Mesodermal cell (in vitro differentiated cells): ENCODE data around the gene WWC1.

Experiments
- H3K27ac ChIP-seq: 2 replicates; pipeline ENCODE4 v1.7.0; 2013; ENCODE audit warnings: mild to moderate bottlenecking, low read depth, low read length, moderate library complexity; ENCODE audit not compliant: severe bottlenecking
- H3K36me3 ChIP-seq: 2 replicates; pipeline ENCODE4 v1.7.1; 2013; ENCODE audit warnings: mild to moderate bottlenecking, low read length, moderate library complexity; ENCODE audit not compliant: control insufficient read depth, insufficient read depth
- H3K4me1 ChIP-seq: one replicate; pipeline ENCODE4 v1.7.1; 2013; ENCODE audit warnings: mild to moderate bottlenecking, low read length; ENCODE audit not compliant: insufficient read depth, control insufficient read depth, poor library complexity, severe bottlenecking
- H3K4me3 ChIP-seq: 2 replicates; pipeline ENCODE4 v1.7.0; 2013; ENCODE audit warnings: low read length, control low read depth, mild to moderate bottlenecking; ENCODE audit not compliant: insufficient read depth, poor library complexity, severe bottlenecking; ENCODE audit errors: extremely low read depth
- H3K9me3 ChIP-seq: 2 replicates; pipeline ENCODE4 v1.7.1; 2013; ENCODE audit warnings: mild to moderate bottlenecking, low read length, moderate library complexity; ENCODE audit not compliant: control insufficient read depth
- WGBS, 2 experiments: methylation state at CpG; one replicate each; pipeline ENCODE4 v1.1.5; 2013; ENCODE audit warnings: missing lambda C conversion rate in 2 of 2; ENCODE audit not compliant: insufficient coverage in 2 of 2; 5-methylcytosine and 5-hydroxymethylcytosine counted together

Gene WWC1

DNA sequence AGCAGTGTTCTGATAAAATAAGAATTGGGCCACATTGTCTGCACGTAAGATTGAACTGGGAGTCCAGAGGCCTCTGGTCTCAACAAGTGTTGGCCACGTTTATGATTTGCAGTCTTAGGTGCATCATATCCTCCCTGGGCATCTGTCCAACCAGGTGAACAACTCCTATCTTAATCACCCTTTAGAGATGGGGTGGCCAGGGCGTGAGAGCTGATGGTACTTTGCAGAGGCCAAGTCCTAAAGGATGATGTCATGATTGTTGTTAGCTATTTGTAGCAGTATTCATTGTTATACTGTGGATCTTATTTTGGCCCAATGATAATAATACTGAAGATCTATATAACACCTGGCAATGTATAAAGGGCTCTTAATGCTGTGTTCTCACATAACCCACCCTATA, 121.6 kb downstream of the WWC1 start:
- Histone ChIP-seq H3K27ac (no peak overlapping the region), H3K4me1 (peaks cover 41% of the 10 kb centered on the region), H3K9me3 (no peaks in the 10 kb centered on the region), H3K36me3 (peaks cover 19% of the 10 kb centered on the region), H3K4me3 (no peak overlapping the region)
- 84 to 92% methylated on average over 2 of the region's 3 CpGs for WGBS, 2 experiments

DNA sequence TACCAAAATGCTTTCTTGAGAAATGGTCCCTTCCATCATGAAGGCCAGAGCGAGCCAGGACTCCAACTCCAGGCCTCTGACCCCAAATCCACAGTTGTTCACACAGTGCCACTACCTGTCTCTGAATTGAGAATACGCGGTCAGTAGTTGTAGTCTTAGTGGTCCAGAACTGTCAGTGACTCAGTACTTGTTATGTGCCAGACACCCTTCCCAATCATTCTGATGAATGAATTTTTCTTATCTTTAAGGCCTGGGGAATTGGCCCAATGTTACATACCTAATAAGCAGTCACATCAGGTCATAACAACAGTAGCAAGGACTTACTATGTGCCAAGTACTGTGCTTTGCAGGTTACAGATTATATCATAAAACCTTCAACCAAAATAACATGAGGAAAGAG, 122.2 kb downstream of the WWC1 start:
- no peak overlapping the region for H3K27ac ChIP-seq
- 92% methylated on average over 2 of the region's 3 CpGs; no CpG with 5 or more reads in 1 of the 2 experiments for WGBS, 2 experiments
- H3K36me3 ChIP-seq: peaks cover 20% of the 10 kb centered on the region
- no peak overlapping the region for H3K4me3 ChIP-seq
- peaks cover 40% of the 10 kb centered on the region for H3K4me1 ChIP-seq
- no peaks in the 10 kb centered on the region for H3K9me3 ChIP-seq

DNA sequence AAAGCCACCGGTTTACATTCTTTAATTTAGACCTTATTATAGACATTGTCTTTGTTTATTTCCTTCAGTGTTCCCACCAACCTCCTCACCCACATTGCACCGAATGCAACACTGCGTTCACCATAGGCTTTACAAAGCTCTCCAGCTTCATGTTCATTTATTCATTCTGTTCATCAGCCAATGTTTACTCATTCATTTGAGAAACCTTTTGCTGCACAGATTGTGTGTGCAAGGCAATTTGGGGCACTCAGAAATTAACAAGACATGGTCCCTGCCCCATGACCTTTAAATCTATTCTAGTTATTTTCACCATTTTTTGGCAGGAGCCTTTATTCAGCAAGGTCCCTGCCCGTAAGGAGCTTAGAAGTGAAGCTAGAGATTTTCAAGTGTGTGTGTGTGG, 124.0 kb downstream of the WWC1 start:
- WGBS, 2 experiments: 91 to 100% methylated on average over 2 to 3 of the region's 4 CpGs
- Histone ChIP-seq H3K4me1 (peaks cover 28% of the 10 kb centered on the region), H3K9me3 (no peaks in the 10 kb centered on the region), H3K4me3 (no peak overlapping the region), H3K36me3 (peaks cover 22% of the 10 kb centered on the region), H3K27ac (no peak overlapping the region)

DNA sequence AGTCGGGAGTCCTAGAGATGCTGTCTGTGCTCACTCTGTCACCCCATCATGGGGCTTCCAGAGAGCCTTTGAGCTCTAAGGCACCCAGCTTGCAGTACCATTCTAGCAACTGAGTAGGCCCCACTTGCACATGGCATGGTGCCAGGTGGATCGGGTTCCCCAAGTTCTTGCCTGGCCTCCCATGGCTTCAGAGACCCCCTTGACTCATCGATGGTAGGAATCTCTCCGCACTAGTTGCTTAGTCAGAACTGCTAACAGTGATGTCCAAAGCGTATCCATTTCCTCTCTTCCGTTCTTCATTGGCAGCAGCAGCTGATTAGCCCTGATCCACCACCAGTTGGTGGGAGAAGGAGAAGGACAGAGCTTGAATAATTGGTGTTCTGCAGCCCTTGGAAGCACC, 124.5 kb downstream of the WWC1 start:
- H3K4me1 ChIP-seq: peaks cover 24% of the 10 kb centered on the region
- no peak overlapping the region for H3K4me3 ChIP-seq
- no peaks in the 10 kb centered on the region for H3K9me3 ChIP-seq
- 96 to 98% methylated on average over 6 of the region's 6 CpGs for WGBS, 2 experiments
- peaks cover 22% of the 10 kb centered on the region for H3K36me3 ChIP-seq
- H3K27ac ChIP-seq: no peak overlapping the region

DNA sequence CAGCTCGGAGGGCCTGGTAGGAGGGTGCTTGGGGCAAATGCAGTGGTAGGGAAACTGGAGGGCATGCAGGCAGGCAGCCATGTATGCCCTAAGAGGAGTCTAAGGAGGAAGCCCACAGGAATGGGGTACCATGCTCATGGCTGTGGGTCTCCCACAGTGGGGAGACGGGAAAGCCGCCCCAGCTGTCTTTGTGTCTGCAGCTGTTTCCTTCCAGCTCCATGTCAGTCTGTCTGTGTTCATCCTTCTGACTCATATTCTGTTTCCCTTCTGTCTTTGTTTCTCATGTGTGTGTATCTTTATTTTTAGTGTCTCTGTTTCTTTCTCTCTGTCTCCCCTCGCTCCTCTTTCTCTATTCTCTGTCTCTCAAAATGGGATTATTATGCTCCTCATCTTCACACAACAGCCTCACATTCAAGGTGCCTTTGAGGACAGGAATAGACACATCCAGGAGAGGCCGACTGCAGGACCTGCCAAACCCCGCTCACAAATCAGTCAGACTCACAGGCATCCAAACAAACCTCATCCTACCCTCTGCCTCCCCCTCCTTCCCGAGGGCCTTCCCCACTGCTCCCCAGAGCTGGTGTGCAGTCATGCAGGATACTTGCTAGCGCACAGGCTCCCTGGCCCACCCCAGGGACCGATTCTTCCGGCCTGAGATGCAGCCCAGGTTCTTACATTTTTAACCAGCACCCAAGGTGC, 126.4 kb downstream of the WWC1 start:
- H3K36me3 ChIP-seq: peaks cover 18% of the 10 kb centered on the region
- H3K27ac ChIP-seq: peak overlapping the region; percentile 45
- H3K4me3 ChIP-seq: no peak overlapping the region
- WGBS, 2 experiments: 91 to 95% methylated on average over 9 to 10 of the region's 10 CpGs
- peaks cover 17% of the 10 kb centered on the region for H3K4me1 ChIP-seq
- H3K9me3 ChIP-seq: no peaks in the 10 kb centered on the region

DNA sequence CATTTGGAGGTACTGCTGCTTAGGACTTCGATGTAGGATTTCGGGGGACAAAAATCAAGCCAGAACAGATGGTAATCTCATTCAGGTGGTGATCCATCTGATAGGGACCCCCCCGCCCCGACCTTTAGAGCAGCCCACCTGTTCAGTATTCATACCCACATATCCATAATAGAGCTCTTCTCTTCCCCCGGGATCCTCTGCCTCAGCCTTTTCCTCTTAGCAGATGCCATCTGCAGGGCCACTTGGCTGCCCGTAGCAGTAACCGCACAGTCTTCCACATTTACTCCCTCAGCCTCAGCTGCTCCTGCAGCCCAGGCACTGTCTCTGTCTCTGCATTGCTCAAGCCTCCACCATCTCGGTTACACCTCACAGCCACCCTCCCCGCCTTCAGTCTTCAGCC, 129.0 kb downstream of the WWC1 start:
- Histone ChIP-seq H3K4me1 (peaks cover 11% of the 10 kb centered on the region), H3K9me3 (no peaks in the 10 kb centered on the region), H3K36me3 (peaks cover 13% of the 10 kb centered on the region), H3K27ac (no peak overlapping the region), H3K4me3 (no peak overlapping the region)
- 93 to 95% methylated on average over 6 to 8 of the region's 9 CpGs for WGBS, 2 experiments

DNA sequence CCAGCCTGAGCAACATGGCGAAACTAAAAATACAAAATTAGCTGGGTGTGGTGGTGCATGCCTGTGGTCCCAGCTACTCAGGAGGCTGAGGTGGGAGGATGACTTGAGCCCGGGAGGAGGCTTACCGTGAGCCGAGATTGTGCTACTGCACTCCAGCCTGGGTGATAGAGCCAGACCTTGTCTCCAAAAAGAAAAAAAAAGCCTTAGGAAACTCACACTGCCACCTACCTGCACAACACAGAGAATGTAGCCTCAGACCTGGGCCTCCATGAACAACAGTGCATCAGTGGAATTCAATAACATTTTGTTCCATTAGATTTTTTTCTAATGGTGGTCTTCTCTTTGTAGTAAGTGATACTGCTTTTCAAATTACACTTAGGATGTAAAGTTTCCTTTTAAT, 131.0 kb downstream of the WWC1 start:
- H3K27ac ChIP-seq: no peak overlapping the region
- no peaks in the 10 kb centered on the region for H3K9me3 ChIP-seq
- H3K36me3 ChIP-seq: peaks cover 13% of the 10 kb centered on the region
- 70 to 89% methylated on average over 4 of the region's 4 CpGs for WGBS, 2 experiments
- peaks cover 10% of the 10 kb centered on the region for H3K4me1 ChIP-seq
- no peak overlapping the region for H3K4me3 ChIP-seq

DNA sequence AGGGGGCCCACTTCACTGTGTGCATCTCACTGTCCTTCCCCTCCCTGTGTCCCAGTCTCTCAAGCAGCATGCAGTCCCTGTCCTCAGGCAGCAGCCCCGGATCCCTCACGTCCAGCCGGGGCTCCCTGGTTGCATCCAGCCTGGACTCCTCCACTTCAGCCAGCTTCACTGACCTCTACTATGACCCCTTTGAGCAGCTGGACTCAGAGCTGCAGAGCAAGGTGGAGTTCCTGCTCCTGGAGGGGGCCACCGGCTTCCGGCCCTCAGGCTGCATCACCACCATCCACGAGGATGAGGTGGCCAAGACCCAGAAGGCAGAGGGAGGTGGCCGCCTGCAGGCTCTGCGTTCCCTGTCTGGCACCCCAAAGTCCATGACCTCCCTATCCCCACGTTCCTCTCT, 132.0 kb downstream of the WWC1 start:
- no peak overlapping the region for H3K4me3 ChIP-seq
- no peaks in the 10 kb centered on the region for H3K9me3 ChIP-seq
- H3K36me3 ChIP-seq: peaks cover 13% of the 10 kb centered on the region
- H3K27ac ChIP-seq: no peak overlapping the region
- 94 to 100% methylated on average over 3 to 8 of the region's 9 CpGs for WGBS, 2 experiments
- H3K4me1 ChIP-seq: peaks cover 4% of the 10 kb centered on the region

DNA sequence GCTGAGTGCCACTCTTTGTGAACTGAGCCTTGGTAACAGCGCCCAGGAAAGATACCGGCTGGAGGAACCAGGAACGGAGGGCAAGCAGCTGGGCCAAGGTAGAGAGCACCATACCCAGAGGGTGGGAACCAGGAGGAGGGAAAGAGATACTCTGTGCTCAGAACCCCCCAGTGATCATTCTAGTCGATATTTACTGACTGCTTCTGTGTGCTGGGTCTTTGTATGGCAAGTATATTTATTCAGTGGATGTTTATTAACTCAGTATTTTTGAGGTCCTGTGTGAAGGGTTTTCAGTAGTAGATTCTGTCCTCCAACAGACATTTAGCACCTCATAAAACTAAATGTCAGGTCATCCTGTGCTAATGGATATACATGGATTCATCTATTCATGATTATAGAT, 132.5 kb downstream of the WWC1 start:
- H3K4me3 ChIP-seq: no peak overlapping the region
- H3K27ac ChIP-seq: no peak overlapping the region
- H3K9me3 ChIP-seq: no peaks in the 10 kb centered on the region
- peaks cover 4% of the 10 kb centered on the region for H3K4me1 ChIP-seq
- H3K36me3 ChIP-seq: peaks cover 12% of the 10 kb centered on the region
- WGBS, 2 experiments: 95 to 100% methylated on average over 3 to 4 of the region's 4 CpGs

DNA sequence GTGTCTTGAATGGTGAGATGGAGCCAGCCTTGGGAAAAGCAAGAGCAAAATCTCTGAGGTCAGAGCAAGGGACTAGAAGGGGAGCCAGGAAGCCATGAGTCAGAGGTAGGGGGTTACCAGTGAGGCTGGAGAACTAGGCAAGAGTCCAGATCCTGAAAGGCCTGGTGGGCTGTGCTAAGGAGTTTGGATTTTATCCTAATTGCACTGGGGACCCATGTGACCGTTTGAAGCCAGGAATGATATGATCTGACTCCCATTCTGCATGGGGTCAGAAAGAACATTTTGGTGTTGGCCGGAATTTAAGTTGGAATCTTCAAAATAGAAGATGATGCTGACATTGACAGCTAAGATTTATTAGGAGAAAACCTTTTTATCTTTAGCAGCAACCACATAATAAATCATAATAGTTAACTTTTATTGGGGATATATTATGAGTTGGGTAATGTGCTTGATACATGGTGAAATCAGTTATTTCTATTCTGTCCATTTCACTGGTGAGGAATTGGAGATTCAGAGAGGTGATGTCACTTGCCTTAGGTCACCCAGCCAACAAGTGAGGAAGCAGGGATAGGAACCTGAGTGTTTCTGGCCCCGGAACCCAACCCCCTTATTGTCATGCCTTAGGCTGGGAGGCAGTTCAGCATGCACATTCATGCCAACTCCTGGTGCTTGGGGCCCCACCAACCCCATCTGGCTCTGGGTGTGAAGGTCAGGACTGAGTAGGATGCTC, 133.3 kb downstream of the WWC1 start:
- H3K4me3 ChIP-seq: no peak overlapping the region
- H3K36me3 ChIP-seq: peaks cover 14% of the 10 kb centered on the region
- H3K9me3 ChIP-seq: no peaks in the 10 kb centered on the region
- H3K27ac ChIP-seq: no peak overlapping the region
- 95 to 100% methylated on average over 1 to 2 of the region's 3 CpGs for WGBS, 2 experiments
- peaks cover 4% of the 10 kb centered on the region for H3K4me1 ChIP-seq
